Activated T-helper 9 cell treated with anti-CD3 and anti-CD28 coated beads, Interleukin-2, amount 50 U/mL, for 16 hours (primary cell): ENCODE measurements around the gene AP3S1.

ENCODE experiments used
- DNase-seq: peaks from one replicate; pipeline ENCODE4 v3.0.0-alpha.2; 2020; ENCODE audit warnings: low read depth

AP3S1 gene

GRCh38 chr5:115940080-115940810 is 98.5 kb downstream of the AP3S1 start:
- DNase-seq = no peak

DNA sequence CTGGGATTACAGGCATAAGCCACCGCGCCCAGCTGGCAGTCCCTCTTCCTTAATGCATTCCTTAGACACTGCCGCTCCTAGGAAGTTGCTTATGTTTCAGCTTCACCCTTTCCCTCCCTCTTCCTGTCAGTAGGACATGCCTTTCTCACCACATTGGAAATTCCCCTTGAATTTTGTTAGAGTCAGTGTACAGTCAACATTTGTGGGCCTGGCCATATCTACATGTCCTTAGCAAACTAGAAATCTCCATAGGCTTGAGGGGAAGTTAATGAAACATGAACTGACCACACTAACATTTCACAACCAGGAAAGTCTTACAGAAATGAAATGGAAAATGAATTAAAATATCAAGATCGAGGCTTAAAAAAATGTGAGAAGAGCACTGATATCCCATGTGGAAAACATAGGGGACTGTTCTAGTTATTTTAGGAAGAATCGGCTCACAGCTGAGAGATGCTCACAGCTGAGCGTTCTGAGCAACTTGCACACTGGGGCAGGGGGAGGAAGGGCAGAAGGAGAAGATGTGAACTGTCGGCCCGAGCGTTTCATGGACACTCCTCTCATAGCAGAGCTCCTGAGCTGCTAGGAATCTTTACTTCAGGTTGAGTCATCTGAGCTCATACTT is 99.4 kb downstream of the AP3S1 start:
- DNase-seq = no peak

- no peak for DNase-seq
Observed at GRCh38 chr5:115944501-115944900, 102.8 kb downstream of the AP3S1 start.

GRCh38 chr5:115946655-115947054 is 104.9 kb downstream of the AP3S1 start:
- DNase-seq = no peak

DNA sequence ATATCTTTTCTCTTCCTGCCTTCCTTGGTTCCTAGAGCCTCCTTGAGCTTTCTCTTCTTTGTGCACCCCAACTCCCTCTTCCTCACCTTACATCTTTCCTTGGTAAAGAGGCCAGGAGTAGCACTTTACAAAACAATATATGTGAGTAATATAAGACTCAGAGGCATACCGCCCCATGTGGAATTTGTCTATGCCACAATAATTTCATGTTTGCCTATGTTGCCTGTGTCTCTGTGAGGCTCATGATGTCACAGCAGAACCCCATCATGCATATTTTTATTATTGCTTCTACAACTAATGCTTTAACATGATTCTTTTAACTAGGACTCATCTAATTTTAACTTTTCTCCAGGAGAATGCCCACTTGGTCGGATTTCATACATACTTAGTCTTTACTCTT is 105.5 kb downstream of the AP3S1 start:
- no peak for DNase-seq

GRCh38 chr5:115948091-115948534 is 106.4 kb downstream of the AP3S1 start:
- no peak for DNase-seq

DNA sequence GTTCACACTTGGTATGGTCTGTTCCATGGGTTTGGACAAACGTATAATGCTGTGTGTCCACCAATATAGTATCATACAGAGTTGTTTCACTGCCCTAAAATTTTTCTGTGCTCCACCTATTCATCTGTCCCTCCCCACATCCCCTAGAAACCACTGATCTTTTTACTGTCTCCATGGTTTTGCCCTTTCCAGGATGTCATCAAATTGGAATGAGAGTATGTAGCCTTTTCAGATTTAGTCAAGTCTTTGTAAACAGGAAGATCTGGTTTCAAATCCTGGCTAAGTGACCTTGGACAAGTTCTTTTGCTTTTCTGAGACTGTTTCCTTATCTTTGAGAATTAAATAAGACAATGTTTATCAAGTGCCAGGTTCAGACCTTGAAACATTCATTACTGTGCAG is 107.4 kb downstream of the AP3S1 start:
- no peak for DNase-seq

GRCh38 chr5:115952588-115952987 is 110.9 kb downstream of the AP3S1 start:
- no peak for DNase-seq

DNA sequence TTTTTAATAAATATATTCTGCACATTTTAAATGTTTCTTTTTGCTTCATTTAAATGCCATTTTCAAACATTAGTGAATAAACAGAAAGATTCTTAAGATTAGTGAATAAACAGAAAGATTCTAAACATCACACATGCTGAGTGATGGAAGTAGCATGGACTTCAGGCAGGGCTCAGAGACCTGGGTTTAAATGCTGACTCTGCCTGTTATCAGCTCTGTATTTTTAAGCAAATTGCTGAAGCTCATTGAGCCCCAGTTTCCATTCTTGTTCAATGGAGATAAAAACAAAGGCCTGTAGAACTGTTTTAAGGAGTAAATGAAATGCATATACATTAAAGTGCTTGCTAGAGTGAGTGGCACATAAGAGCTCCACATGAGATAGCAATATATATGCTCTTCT is 112.4 kb downstream of the AP3S1 start:
- DNase-seq = no peak

- no peak for DNase-seq
Observed at GRCh38 chr5:115956957-115957356, 115.2 kb downstream of the AP3S1 start.

- DNase-seq = no peak
Observed at GRCh38 chr5:115961381-115962238, 119.9 kb downstream of the AP3S1 start.

- DNase-seq = no peak
Observed at GRCh38 chr5:115962239-115962564, 120.5 kb downstream of the AP3S1 start, which contains the start of gene LVRN. Gene LVRN, plus strand, starts transcription at chr5:115962475. Its CDS starts 143 bp downstream, at chr5:115962618.

DNA sequence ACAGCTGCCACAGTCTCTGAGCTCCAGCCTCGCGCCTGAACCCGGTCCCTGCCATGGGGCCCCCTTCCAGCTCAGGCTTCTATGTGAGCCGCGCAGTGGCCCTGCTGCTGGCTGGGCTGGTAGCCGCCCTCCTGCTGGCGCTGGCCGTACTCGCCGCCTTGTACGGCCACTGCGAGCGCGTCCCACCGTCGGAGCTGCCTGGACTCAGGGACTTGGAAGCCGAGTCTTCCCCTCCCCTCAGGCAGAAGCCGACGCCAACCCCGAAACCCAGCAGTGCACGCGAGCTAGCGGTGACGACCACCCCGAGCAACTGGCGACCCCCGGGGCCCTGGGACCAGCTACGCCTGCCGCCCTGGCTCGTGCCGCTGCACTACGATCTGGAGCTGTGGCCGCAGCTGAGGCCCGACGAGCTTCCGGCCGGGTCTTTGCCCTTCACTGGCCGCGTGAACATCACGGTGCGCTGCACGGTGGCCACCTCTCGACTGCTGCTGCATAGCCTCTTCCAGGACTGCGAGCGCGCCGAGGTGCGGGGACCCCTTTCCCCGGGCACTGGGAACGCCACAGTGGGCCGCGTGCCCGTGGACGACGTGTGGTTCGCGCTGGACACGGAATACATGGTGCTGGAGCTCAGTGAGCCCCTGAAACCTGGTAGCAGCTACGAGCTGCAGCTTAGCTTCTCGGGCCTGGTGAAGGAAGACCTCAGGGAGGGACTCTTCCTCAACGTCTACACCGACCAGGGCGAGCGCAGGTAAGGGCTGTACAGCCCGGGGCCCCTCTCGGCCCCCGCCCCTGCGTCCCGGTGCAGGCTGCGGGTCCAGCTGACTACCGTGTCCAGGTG is 121.0 kb downstream of the AP3S1 start:
- no peak for DNase-seq

GRCh38 chr5:115963566-115963965 is 121.8 kb downstream of the AP3S1 start:
- no peak for DNase-seq
